GOT3 (cell line): ENCODE results near the gene CD300C.
"Not testable (repeated sequence)": the region's sequence is repeated elsewhere in the genome, so short reads cannot be mapped to it uniquely, and the experiment has no call there.

Source experiments
- DNase-seq: peaks from one replicate; lab custom pipeline; 2025; ENCODE audit warnings: mixed read lengths; lab: John Stamatoyannopoulos, UW

The CD300C gene

DNA sequence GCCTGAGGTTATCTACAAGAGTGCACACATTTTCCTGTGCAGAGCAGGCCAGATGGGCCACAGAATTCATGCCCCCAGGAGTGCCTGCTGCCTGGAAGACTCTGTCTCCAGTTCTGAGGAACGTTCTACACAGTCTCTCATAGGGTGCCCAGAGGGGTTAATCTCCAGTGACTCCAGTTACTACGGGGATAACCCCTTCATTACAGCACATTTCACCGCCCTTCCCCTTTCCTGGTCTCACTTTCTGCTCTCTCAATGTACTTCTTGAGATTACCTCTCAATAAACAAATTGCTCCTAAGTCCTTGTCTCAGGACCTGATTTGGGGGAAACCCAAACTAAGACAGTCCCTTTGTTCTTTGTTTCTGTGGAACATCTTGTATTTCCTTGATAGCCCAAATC, 15.7 kb upstream of the CD300C start:
- DNase-seq = no peak

DNA sequence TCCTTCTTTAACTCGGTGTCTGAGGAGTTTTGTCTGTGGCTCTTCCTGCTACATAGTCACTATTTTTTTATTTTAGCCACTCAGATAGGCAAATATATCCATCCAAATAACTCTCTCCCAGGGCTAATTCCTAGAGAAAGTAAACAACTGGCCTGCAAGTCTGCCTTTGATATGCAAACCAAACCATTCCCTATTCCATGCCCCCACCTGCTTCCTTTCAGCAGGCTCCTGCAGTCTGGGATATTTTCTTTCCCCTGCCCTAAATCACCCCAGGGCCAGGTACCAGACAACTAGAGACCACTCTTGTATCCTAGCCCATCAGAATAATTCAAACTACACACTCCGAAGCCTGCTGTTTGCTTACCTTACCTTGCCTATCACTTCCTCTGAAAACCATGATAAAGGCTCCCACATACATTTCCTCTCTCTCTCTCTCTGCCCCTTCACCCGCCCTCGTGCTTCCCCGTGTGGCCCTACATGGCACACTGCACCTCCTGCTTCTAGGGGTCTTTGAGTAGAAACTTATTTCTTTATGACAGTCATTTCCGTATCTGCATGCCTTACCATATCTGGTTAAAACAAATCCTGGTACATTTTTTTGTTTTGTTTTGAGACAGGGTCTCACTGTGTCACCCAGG, 13.1 kb upstream of the CD300C start:
- no peak for DNase-seq

- DNase-seq = not testable (repeated sequence)
Observed at GRCh38 chr17:74558402-74558801, 12.5 kb upstream of the CD300C start.

DNA sequence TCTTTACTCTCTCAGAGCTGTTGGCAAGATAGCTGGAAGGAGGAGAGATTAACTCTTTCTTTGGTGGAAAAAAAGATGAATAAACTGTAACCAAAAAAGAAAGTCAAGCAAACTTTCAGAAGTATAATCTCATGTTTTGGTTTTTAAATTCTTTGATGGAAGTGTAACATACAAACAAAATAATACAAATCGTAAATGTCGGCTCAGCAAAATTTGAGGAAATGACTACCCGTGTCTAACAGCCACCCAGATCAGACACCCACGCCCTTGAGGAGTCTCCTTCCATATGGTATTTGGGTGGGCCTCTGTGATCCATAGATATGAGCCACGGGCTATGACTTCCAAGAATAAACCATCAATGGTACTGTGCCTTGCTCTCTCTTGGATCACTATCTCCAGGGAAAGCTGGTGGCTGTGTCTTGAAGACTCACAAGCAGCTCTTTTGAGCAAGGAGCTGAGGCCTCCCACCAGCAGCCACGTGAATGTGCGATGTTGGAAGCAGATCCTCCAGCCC, 9.6 kb upstream of the CD300C start:
- no peak for DNase-seq

DNA sequence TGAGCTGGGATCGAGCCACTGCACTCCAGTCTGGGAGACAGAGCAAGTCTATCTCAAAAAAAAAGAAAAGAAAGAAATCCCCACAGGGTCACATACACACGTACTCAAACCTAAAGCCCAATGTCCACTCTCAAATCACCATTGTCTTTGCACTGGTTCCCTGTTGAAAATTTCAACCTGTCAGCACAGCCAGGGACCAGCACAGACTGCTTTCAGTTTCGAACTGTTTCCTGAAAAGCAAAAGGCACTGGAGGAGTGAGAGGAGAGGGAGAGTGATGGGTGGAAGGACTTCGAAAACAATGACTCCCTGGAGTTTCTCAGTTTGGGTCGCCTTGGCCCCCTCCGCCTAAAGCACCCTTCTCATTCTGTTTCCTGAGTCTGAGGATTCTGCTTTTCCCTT, 9.0 kb upstream of the CD300C start:
- DNase-seq = no peak

- no peak for DNase-seq
Observed at GRCh38 chr17:74552037-74552436, 6.1 kb upstream of the CD300C start.

DNA sequence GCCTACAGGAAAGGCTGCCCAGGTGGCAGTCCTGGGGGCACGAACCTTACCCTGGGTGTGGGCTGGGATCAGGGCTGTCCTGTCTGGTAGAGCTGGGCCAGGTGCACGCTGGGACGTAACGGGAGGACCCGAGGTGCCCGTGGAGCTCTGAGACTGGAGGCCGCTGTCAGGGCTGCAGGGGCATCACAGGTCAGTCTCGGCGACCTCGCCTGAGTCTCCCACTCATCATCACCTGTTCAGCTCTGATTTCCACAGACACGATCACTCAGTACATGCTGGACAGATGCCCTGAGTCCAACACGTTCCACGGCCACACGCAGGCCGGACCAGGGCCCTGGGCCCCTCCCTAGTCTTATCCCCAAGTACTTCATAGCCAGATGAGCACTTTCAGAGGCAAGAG, 4.7 kb upstream of the CD300C start:
- DNase-seq = no peak

DNA sequence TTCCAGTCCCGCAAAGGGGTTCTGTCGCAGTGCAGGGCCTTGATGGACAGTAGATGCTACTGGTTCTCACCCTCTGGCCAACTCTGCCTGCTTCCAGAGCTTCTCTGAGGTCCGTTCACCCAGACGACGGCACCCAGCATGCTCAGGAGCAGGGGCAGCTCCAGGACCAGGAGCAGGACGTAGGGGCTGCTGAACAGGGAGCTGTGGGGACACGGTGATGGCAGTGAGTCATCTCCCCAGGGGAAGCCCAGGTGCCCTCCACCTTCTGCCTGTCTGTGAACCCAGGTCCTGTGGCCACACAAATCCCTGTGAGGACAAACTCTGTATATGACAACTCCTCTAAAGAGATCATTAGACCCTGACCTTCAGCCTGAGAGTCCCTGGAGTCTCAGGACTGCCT, 3.4 kb upstream of the CD300C start:
- no peak for DNase-seq

DNA sequence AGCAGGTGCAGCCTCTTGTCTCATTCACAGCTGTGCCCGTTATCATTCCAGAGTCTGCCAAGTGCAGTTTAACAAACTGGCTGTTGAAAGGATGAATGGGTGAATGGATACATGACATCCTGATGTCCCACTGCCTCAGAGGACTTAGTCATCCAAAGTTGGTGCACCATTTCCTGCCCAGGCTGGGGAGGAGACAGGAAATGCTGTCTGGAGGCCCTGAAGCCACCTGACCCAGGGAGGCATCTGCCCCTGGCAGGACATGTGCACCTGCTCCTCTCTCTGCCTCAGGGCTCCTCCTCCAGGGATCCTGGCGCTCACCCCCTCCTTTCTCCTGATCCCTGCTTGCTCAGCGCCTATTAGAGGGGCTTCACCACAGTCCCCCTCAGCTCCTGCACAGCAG, 1.8 kb upstream of the CD300C start:
- DNase-seq = no peak

GRCh38 chr17:74547264-74547663, 1.3 kb upstream of the CD300C start:
- DNase-seq = no peak

DNA sequence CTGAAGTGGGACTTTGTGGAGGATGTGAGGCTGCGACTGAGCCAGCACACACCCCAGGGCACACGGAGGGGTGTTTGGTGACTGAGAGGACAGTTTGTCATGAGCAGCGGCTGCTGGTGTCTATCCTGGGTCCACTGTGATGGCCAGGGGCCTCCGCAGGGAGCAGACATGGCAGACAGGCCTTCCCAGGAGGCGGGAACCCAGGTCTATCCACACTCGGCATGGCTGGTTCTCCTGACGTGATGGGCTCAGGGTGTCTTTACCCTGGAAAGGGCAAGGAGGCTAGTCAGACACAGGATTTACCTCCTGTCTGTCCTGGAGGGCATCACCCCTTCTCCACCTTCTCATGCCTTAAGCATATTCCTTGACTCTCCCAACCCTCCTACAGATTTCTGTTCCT, 671 bp upstream of the CD300C start:
- no peak for DNase-seq

DNA sequence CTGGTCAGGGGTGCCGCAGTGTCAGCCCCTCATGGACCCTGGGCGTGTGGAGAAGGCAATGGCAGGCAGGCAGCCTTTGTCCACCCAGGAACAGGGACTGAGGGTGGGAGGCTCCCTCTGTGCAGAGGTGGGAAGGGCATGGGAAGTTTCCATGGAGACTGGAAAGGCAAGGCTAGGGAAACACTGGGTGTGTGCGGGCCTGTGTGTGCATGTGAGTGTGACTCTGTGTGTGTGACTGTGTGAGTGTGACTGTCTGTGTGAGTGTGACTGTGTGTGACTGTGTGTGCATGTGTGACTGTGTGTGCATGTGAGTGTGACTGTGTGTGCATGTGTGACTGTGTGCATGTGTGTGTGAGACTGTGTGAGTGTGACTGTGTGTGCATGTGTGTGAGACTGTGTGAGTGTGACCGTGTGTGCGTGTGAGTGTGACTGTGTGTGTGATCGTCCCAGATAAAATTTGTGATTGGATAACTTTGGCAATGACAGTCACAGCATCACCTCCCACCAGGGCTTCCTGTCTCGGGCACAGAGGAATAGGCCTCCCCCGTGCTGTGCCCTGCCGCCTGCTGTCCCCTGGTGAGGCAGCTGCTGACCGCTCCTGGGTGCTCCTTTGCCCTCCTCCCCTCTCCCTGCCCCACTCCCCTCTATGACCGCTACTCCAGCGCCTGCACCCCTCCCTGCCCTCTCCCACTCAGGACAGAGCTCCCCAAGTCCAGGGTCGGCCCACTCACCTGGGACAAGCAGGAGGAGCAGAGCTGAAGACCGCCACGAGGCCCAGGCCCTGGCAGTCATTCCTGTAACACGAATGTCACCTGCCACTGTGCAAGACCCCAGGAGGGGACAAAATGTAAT, 698 bp downstream of the CD300C start:
- no peak for DNase-seq

- no peak for DNase-seq
Observed at GRCh38 chr17:74543891-74544760, 1.8 kb downstream of the CD300C start.

- DNase-seq = no peak
Observed at GRCh38 chr17:74543406-74543805, 2.5 kb downstream of the CD300C start.

- no peak for DNase-seq
Observed at GRCh38 chr17:74542727-74543383, 3.1 kb downstream of the CD300C start.

DNA sequence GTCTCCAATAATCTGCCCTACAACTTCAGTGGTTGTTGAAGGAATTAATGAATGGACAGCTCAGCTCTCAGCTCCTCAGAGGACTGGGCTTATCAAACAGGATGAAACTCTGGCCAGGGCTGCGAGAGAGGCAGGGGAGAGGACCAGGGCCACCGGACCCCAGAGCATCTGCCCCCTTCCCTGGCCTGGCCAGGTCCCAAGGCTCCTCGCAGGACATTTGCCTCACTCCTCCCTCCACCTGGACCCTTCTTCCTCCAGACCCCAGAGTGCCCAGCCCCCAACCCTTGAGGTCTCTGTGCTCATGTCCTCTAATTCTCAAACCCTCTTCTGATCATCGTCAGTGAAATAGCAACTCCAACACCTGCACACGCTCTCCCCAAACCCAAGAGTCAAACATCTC, 3.7 kb downstream of the CD300C start:
- no peak for DNase-seq

DNA sequence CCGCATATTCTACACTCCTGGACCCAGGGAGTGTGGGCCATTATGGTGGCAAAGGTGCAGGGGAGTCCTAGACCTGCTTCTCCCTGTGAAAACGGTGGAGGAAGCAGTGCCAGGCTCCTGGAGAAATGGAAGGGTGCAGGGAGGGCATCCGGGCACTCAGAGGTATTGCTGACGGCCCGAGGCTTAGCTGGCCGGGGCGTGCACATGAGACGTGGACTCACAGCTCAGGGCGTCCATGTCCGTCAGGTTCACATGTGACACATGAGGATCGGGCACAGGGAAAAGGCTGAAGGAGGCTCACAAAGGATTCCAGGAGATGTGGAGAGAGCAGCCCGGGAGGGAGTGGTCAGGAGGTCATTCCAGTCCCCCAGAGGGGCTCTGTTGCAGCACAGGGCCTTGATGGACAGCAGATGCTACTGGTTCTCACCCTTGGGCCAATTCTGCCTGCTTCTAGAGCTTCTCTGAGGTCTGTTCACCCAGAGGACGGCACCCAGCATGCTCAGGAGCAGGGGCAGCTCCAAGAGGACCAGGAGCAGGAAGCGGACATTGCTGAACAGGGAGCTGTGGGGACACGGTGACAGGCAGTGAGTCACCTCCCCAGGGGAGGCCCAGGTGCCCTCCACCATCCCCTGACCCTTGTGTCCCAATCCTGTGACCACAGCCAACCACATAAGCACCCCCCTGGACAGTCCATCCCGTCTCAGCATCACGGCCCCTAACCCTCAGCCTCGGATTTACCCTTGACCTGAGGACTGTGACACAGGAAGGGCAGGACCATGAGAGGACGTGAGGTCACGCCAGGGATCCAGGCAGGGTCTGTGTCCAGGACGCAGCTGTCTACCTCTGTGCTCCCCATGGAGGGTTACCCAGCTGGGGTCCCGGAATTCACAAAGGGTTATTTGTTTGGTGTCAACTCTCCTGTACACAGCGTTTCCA, 4.5 kb downstream of the CD300C start:
- no peak for DNase-seq

- no peak for DNase-seq
Observed at GRCh38 chr17:74539281-74539820, 6.6 kb downstream of the CD300C start.

- no peak for DNase-seq
Observed at GRCh38 chr17:74536890-74537289, 9.0 kb downstream of the CD300C start.

- no peak for DNase-seq
Observed at GRCh38 chr17:74532115-74532514, 13.8 kb downstream of the CD300C start.
